GM18526 (cell line): ENCODE measurements around the gene LRRTM4.

Source experiments
- POLR2A ChIP-seq: IDR thresholded peaks from 3 replicates; pipeline ENCODE4 v1.6.1; 2011; ENCODE audit not compliant: insufficient read length; ENCODE audit errors: extremely low read depth

Gene LRRTM4

GRCh38 chr2:77521931-77522470 is at the start of gene LRRTM4:
Gene LRRTM4 (minus strand): TSS chr2:77522376.
- TF ChIP-seq POLR2A, result no peak

DNA sequence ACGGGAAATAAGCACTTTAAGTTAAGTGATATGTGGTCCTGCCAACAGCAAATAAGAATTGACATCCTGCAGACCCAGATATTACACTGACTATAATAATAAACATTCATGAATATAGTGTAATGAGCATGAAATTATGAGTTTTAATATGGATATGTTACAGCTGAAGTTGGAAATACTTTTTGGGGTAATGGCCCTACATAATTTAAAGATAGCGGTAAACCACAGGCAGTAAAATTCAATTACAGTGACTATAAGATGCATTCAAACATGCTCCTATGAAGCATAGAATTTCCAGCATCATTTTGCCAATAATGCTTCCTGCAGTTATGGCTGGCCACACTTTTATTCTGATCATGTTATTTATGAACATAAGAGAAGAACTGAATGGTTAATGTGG is 49.4 kb upstream of the LRRTM4 start:
- TF ChIP-seq POLR2A, result no peak

DNA sequence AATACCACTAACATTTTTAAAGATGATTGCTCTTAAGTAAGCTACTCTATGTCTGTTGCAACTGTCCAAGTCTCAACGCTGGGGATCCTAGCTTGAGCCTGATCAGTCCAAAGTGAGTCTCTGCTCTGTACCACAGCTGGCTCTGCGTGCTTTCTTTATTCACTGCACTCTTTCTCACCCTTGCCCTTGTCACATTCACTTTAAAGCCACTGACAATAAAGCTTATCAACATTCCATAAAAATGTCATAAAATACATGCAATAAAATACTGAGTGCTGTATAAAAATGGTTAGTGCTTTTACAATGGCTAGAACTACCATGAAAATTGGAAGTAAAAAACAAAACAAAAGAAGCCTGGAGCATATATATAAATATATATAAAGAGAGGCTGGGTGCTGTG is 45.5 kb upstream of the LRRTM4 start:
- no peak for TF ChIP-seq POLR2A

GRCh38 chr2:77566582-77566981 is 44.4 kb upstream of the LRRTM4 start:
- TF ChIP-seq POLR2A, result no peak

- no peak for TF ChIP-seq POLR2A
These were observed 44.0 kb upstream of the LRRTM4 start for GRCh38 chr2:77566131-77566530.

- TF ChIP-seq POLR2A, result no peak
These were observed 30.8 kb upstream of the LRRTM4 start for GRCh38 chr2:77552956-77553355.

- no peak for TF ChIP-seq POLR2A
These were observed 15.9 kb upstream of the LRRTM4 start for GRCh38 chr2:77538031-77538430.

- no peak for TF ChIP-seq POLR2A
These were observed 712 bp upstream of the LRRTM4 start for GRCh38 chr2:77522888-77523287.

DNA sequence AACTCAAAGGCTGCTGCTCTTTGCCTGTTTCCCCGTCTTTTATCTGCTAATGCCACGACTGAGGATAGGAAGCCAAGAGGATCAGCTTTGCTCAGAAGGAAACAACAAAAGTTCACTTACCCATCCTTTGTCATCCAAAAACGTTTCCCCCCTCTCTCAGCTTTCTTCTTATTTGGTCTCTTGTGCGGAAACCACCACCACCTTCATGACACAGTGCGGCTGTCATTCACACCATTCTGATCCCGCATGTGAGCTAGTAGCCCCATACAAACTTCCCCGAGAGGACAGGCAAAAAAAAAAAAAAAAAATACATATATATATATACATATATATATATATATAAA is 656 bp downstream of the LRRTM4 start:
- TF ChIP-seq POLR2A, result no peak

DNA sequence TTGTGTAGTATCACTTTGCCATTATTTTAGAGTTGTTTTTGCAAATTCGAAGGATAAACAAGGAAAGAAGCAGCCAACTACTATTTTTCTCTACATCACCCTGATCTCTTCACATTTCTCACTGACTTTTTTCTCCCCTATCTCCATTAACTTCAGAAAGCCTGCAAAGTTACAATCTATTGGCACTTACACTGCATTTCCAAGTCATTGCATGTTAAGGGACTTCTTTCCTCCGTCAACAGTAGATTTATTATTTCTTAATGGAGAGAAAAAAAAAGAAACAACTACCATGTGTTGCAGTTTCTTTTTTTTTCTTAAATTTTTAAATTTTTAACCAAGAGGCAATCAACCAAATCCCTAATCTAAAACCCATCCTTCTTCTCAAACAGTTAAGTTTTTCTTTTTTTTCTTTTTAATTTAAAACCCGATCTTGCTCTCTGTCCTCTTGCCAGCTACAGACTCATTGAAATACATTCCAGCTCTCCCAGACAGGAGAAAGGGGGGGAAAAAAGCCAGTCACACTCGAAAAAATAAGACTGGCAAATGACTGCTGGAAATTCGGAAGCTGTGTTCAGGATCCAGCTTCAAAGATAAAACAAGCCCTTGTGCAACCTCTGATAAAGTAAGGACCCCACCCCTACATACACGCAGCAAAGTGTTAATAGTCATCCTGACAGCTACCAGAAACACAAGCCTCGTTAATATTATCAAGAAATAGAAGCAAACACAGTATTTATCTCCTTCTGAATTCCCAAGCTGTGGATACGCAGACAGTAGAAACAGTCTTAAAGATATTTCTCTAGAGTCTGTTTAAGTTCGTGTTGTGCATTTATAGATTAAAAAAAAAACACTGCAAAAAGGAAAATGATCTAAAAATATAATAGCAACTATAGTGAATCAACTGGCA is 1.3 kb downstream of the LRRTM4 start:
- TF ChIP-seq POLR2A, result no peak

- TF ChIP-seq POLR2A, result no peak
These were observed 2.2 kb downstream of the LRRTM4 start for GRCh38 chr2:77519888-77520506.

DNA sequence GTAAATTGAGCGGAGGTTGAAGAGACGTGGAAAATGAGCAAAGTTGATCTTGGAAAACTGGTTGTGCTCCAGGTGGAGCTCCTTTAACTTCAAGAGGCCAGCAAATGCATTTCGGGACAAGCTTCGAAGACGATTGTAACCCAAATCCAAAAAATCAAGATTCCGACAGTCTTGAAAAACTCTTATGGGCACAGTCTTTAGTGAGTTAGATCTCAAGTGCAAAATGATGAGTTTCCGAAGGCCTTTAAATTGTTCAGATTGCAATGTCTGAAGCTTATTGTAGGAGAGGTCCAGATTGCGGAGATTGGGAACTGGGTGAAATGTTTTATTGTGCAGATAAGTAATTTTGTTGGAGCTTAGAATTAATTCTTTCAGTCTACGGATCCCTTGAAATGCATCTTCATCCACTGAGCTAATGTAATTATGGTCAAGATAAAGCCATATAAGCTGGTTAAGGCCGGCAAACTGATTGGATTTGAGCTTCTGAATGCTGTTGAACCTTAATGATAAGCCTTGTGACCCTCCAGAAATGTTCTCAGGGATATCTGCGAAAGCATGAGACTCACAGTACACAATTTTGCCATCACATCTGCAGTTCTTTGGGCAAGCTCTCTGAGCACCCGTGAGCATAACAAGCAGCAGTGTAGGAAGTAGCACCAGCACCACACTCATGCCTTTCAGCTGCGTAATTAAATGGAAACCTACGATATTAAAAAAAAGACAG is 2.9 kb downstream of the LRRTM4 start:
- TF ChIP-seq POLR2A, result no peak

DNA sequence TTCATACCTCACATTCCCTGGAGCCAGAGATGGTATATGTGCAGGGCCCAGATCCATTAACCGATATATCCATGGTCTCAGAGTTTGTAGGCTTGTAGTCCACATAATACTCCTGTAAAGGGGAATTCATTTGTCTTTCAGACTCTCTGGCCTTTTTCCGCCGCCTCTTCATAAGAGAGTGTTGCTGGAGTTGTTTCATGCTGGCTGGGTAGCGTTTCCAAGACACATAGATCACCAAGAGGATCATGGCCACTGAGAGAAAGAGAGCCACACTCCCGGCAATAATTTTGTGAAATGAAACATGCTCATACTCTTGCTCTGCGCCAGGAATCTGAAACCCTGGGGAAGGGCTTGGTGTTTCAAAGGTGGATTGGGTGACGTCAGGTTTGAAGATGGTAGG is 3.9 kb downstream of the LRRTM4 start:
- TF ChIP-seq POLR2A, result no peak

GRCh38 chr2:77513191-77513590 is 9.0 kb downstream of the LRRTM4 start:
- TF ChIP-seq POLR2A, result no peak

GRCh38 chr2:77512507-77512906 is 9.7 kb downstream of the LRRTM4 start:
- TF ChIP-seq POLR2A, result no peak

GRCh38 chr2:77508511-77508910 is 13.7 kb downstream of the LRRTM4 start:
- no peak for TF ChIP-seq POLR2A
